Gastrocnemius medialis (tissue), 4 donors: ENCODE data around the gene GNAT3. TPM values are rescaled to one million over a fixed set of nuclear protein-coding genes. Genes with fewer than 3 reads are reported as not detected.

Experiments used
- ATAC-seq, 2 donors: fragments of 150-250 bp; one replicate each; pipeline ENCODE4 v1.9.1; 2016
- DNase-seq, 2 donors: peaks; one replicate each; pipeline ENCODE4 v3.0.0-alpha.2; 2019
- H3K27ac ChIP-seq, 4 donors: fragments of 200-600 bp; sonication (generic); 1 replicate in 1 of 4; 2 replicates in 3 of 4; pipeline ENCODE4 v1.5.1; 2016 to 2018; ENCODE audit warnings: mild to moderate bottlenecking in 2 of 4, moderate library complexity in 1 of 4
- H3K27me3 ChIP-seq, 3 donors: fragments of 200-600 bp; sonication (generic) in 2 of 3; 1 replicate in 1 of 3; 2 replicates in 2 of 3; pipeline versions ENCODE4 v1.5.1 to v1.6.0; 2016 to 2019; ENCODE audit warnings: mild to moderate bottlenecking in 1 of 3, moderate library complexity in 1 of 3
- H3K36me3 ChIP-seq, 2 donors: fragments of 200-600 bp; sonication (generic) in 1 of 2; one replicate each; pipeline ENCODE4 v1.5.1; 2017 to 2018
- H3K4me1 ChIP-seq, 2 donors: fragments of 200-600 bp; sonication (generic) in 1 of 2; one replicate each; pipeline ENCODE4 v1.5.1; 2016 to 2017; ENCODE audit warnings: mild to moderate bottlenecking in 2 of 2
- H3K4me3 ChIP-seq, 4 donors: fragments of 200-600 bp; sonication (generic) in 3 of 4; 1 replicate in 1 of 4; 2 replicates in 3 of 4; pipeline ENCODE4 v1.5.1; 2016 to 2019; ENCODE audit warnings: mild to moderate bottlenecking in 2 of 4
- H3K9me3 ChIP-seq, 3 donors: fragments of 200-600 bp; sonication (generic) in 2 of 3; 1 replicate in 1 of 3; 2 replicates in 2 of 3; pipeline ENCODE4 v1.5.1; 2016 to 2019
- POLR2A ChIP-seq, 2 donors: fragments of 450-650 bp; IDR thresholded peaks; one replicate each; pipeline ENCODE4 v1.6.1; 2017; ENCODE audit warnings: antibody characterized with exemption in 2 of 2, mild to moderate bottlenecking in 2 of 2, moderate library complexity in 2 of 2
- in situ Hi-C, 4 donors: fragments of 200-750 bp; cut with MboI; loops; one replicate each; pipeline versions ENCODE4 v1.15.0 to v1.8.0; 2017; ENCODE audit warnings: low sequenced_read_pairs in 4 of 4
- intact Hi-C: fragments of 100-400 bp; cut with DNase I; formaldehyde crosslinking; loops from one replicate; pipeline ENCODE4 v1.15.1; 2023; ENCODE audit warnings: low total_unique reads
- total RNA-seq, 4 donors: library from RNA; depleted of rRNA; stranded (reverse); fragments of >200 nt; gene quantifications; one replicate each; pipeline versions ENCODE4 v1.1.0 to v1.2.3, GENCODE V29; 2016
- TF ChIP-seq, protein P1 (sequence below), 5 experiments: fragments of 450-650 bp in 3 of 5; fragments of 200-600 bp in 2 of 5; sonication (generic) in 2 of 5; IDR thresholded peaks in 4 of 5; conservative IDR thresholded peaks in 1 of 5; 1 replicate in 4 of 5; 2 replicates in 1 of 5; pipeline ENCODE4 v1.5.1; 2016 to 2019; ENCODE audit warnings: antibody characterized with exemption in 5 of 5, mild to moderate bottlenecking in 3 of 5, moderate library complexity in 3 of 5

The GNAT3 gene
- total RNA-seq, 4 donors from 2014 or later: not detected

DNA sequence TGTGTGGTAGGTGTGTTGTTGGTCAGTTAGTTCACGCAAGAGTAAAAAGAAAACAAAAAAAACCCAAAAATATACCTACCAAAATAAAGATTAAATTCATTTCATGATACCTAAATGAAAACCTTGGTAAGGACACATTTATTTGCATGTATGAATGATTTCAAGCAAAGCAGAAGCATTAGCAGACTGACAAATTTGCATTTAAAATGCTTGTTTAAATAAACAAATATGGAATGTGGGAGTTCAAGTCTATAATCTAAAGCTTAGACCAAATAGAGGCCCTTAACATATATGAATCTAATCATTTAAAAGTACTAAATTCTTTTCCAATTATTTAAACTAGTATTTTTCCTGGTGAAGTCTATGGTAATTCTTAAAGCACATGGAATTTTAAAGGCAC, 35.8 kb downstream of the GNAT3 start:
- H3K4me1 ChIP-seq: peaks cover 8 to 33% of the 10 kb centered on the region in 2 donors
- no peaks in the 10 kb centered on the region for H3K36me3 ChIP-seq
- intact Hi-C loops: no loop called here
- no peaks in the 10 kb centered on the region for H3K27me3 ChIP-seq
- no peak overlapping the region for H3K27ac ChIP-seq
- in situ Hi-C loops: no loop called here
- TF ChIP-seq POLR2A (IDR thresholded peaks at IDR 0.05): no peak
- TF ChIP-seq, protein P1, sequence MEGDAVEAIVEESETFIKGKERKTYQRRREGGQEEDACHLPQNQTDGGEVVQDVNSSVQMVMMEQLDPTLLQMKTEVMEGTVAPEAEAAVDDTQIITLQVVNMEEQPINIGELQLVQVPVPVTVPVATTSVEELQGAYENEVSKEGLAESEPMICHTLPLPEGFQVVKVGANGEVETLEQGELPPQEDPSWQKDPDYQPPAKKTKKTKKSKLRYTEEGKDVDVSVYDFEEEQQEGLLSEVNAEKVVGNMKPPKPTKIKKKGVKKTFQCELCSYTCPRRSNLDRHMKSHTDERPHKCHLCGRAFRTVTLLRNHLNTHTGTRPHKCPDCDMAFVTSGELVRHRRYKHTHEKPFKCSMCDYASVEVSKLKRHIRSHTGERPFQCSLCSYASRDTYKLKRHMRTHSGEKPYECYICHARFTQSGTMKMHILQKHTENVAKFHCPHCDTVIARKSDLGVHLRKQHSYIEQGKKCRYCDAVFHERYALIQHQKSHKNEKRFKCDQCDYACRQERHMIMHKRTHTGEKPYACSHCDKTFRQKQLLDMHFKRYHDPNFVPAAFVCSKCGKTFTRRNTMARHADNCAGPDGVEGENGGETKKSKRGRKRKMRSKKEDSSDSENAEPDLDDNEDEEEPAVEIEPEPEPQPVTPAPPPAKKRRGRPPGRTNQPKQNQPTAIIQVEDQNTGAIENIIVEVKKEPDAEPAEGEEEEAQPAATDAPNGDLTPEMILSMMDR (IDR thresholded peaks at IDR 0.05 in 4 of 5, conservative IDR thresholded peaks at IDR 0.05 in 1 of 5): no peak
- no peak overlapping the region for H3K4me3 ChIP-seq
- H3K9me3 ChIP-seq: no peaks in the 10 kb centered on the region
- ATAC-seq: no peak
- no peak for DNase-seq

DNA sequence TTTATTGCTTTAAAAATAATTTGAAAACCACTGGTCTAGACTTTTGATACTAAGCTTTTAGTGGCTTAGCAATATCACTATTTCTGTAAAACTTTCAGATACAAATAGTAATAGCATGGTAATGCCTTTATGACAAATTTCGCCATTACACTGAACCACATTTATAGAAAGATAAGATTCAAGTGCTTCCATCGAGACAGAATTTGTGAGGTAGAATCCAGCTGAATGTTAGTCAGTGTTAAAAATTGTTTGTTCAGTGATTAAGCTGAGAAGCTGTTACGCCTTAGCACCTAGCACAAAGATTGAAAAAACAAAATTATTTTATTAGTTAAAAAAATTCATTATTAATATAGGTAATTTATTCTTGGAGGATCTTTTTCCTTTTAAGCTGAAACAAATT, 36.5 kb downstream of the GNAT3 start:
- no peak overlapping the region for H3K4me3 ChIP-seq
- no peak overlapping the region for H3K27ac ChIP-seq
- H3K4me1 ChIP-seq: peaks cover 8 to 33% of the 10 kb centered on the region in 2 donors
- intact Hi-C loops (no loop called here), in situ Hi-C loops (no loop called here)
- TF ChIP-seq, protein P1 (IDR thresholded peaks at IDR 0.05 in 4 of 5, conservative IDR thresholded peaks at IDR 0.05 in 1 of 5): no peak
- TF ChIP-seq POLR2A (IDR thresholded peaks at IDR 0.05): no peak
- ATAC-seq: no peak
- no peak for DNase-seq
- no peaks in the 10 kb centered on the region for H3K9me3 ChIP-seq
- no peaks in the 10 kb centered on the region for H3K36me3 ChIP-seq
- H3K27me3 ChIP-seq: no peaks in the 10 kb centered on the region

DNA sequence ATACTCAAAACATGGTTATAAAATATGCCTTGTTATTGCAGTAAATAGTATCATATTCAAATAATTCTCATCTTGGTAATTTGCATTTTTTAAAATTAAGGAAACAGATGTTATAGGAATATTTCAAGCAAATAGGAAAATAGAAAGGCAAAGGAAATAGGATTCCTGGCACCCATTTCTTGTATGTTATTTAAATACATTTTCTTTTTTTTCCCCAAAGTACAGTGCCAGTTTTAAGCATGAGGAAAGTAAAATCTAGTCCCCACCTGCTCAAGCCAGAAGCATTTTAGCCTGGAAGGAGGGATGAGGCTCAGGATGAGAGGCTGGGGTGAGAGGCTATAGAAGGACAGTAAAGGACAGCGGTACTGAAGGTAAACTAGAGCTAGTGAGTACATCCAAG, 38.1 kb downstream of the GNAT3 start:
- in situ Hi-C loops: no loop called here
- no peak for DNase-seq
- Histone ChIP-seq H3K27ac (no peak overlapping the region), H3K4me3 (no peak overlapping the region), H3K9me3 (no peaks in the 10 kb centered on the region), H3K27me3 (no peaks in the 10 kb centered on the region), H3K36me3 (no peaks in the 10 kb centered on the region), H3K4me1 (peaks cover 8 to 31% of the 10 kb centered on the region in 2 donors)
- TF ChIP-seq POLR2A (IDR thresholded peaks at IDR 0.05): no peak
- TF ChIP-seq, protein P1 (IDR thresholded peaks at IDR 0.05 in 4 of 5, conservative IDR thresholded peaks at IDR 0.05 in 1 of 5): no peak
- no peak for ATAC-seq
- intact Hi-C loops: no loop called here

DNA sequence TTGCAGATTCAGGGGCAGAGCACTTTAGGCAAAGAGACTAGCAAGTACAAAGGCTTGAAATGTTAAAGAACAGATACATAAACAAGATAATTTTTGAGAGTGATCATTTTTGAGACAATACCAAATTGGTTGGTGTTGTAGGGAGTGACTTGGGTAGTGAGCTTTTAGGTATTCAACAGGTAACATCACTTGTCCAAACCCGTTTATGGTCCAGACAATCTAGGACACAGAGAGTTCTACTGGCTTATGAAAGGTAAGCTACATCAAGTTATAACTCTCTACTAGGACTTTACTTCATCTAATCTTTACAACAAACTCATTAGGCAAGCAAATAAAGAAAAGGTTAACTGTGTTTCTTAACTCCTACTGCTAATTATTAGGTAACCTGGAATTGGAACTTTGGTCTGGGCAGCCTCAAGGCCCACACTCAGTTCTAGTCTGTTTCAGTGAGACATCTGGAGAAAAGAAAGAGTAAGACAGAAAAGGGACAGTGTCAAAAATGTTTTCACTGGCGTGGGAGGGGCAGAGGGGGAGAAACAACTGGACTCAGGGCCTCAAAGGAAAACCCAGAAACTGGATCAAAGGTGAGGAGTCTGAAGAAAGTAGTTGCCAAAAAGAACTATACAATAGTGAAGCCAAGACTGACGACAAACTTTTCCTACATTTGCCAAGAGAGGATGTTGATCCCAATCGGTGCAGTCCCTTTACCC, 39.2 kb downstream of the GNAT3 start:
- ATAC-seq (peak in 1 of 2 donors; percentile 26), DNase-seq (no peak)
- no peaks in the 10 kb centered on the region for H3K9me3 ChIP-seq
- H3K4me3 ChIP-seq: no peak overlapping the region
- in situ Hi-C loops: no loop called here
- TF ChIP-seq POLR2A (IDR thresholded peaks at IDR 0.05): no peak
- TF ChIP-seq, protein P1 (IDR thresholded peaks at IDR 0.05 in 4 of 5, conservative IDR thresholded peaks at IDR 0.05 in 1 of 5): no peak
- intact Hi-C loops: no loop called here
- no peaks in the 10 kb centered on the region for H3K36me3 ChIP-seq
- no peaks in the 10 kb centered on the region for H3K27me3 ChIP-seq
- H3K27ac ChIP-seq: peak overlapping the region; percentile 9 to 58 (median 38)
- peaks cover 8 to 21% of the 10 kb centered on the region in 2 donors for H3K4me1 ChIP-seq
